T47D (cell line): ENCODE results near the gene RTN4R.

Experiments
- DNase-seq, 2 experiments: peaks; one replicate each; pipeline versions ENCODE4 v3.0.0 to v3.0.0-alpha.2; 2011 to 2012; ENCODE audit warnings: low read depth in 1 of 2, low spot score in 1 of 2
- JUND ChIP-seq: IDR thresholded peaks from 2 replicates; pipeline ENCODE4 v1.6.1; 2012; ENCODE audit warnings: low read depth
- in situ Hi-C: cut with HindIII; loops from 2 replicates; pipeline ENCODE4 v1.10.0; 2016; ENCODE audit warnings: low sequenced_read_pairs, low pct_unique_long_range_greater_than_20kb

Gene RTN4R

GRCh38 chr22:20256027-20256426 is 12.1 kb downstream of the RTN4R start:
- TF ChIP-seq JUND = no peak
- no peak for DNase-seq
- in situ Hi-C loops = no loop called here

GRCh38 chr22:20254975-20255946 is 12.9 kb downstream of the RTN4R start:
- TF ChIP-seq JUND = no peak
- in situ Hi-C loops = no loop called here
- DNase-seq = peak in 1 of 2 experiments; percentile 70

DNA sequence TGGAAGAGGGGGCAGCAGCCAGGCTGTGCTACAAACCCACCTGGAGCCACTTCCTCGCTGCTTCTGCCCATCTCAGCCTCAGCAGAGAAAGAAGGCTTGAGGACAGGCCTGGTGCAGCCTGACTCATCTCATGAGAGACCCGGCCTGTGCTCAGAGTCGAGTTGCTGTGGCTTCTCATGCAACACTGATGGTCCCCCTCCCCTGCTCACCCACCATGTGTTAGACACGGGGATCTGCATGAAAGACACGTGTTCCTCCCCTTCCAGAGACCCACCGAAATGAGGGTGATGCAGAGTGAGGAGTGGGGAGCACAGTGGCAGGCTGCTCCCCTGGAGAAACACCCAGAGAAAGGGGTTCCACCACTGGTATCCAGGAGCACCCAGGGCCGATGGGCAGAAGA is 15.0 kb downstream of the RTN4R start:
- TF ChIP-seq JUND = no peak
- DNase-seq = no peak
- in situ Hi-C loops = no loop called here

GRCh38 chr22:20251981-20252380 is 16.1 kb downstream of the RTN4R start:
- in situ Hi-C loops = no loop called here

DNA sequence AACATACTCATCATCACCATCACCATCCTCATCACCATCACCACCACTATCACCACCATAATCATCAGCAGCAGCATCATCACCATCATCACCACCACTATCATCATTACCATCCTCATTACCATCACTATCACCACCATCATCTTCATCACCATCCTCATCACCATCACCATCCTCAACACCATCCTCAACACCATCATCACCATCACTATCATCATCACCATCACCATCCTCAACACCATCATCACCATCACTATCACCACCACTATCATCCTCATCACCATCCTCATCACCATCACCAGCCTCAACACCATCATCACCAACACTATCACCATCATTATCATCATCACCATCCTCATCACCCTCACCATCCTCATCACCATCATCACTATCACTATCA is 16.6 kb downstream of the RTN4R start:
- no peak for TF ChIP-seq JUND

More at GRCh38 chr22:20251981-20252380, 16.1 kb downstream of the RTN4R start:
- no peak for TF ChIP-seq JUND
- DNase-seq = no peak

DNA sequence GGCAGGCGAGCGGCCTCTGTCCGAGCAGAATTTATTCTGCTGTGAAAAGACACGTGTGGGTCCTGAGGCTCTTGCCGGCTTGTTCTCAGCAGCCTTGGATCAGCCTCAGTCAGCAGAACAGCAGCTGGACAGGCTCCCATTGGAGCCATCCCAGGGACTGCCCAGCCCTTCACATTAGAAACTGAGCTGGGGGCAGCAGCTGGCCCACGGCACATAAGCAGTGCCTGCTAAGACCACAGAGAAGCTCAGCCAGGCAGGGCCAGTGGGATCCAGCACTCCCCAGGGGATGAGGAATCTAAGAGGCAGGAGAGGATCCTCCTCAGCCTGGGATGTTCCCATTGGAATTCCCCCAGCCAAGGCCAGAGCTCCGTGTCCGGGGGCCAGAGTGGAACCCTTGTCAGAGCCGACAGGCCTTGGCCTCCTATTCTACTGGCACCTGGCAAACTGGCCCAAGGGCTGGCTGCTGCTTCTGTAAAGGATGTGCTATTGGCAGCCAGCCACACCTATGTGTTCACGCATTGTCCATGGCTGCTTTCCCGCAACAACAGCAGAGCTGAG is 18.2 kb downstream of the RTN4R start:
- DNase-seq = no peak
- TF ChIP-seq JUND = no peak
- in situ Hi-C loops = no loop called here

More for the DNA sequence above, 16.6 kb downstream of the RTN4R start:
- in situ Hi-C loops = no loop called here
- no peak for DNase-seq

DNA sequence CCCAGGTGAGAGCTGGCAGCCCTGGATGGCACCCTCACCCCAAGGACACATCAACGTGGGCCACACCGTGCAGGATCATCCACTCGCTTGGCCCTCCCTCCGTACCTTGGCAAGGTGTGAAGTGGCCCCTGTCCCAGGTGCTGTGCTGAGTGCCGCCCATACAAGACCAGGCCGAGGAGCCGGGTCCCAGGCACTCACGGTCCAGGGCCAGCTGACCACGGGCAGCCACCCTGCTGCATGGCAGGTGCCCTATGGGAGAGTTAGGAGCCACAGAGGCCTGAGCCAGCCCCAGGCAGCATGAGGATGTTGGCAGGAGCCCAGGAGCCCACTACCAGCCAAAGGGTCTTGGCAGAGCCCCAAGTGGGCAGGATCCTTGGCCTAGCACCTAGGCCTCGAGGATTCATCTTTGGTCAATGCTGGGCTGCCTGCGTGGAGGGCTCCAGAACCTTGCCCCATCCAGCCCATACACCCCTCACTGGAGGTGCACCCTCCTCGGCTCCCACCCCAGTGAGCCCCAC is 19.6 kb downstream of the RTN4R start:
- in situ Hi-C loops = no loop called here
- no peak for DNase-seq
- TF ChIP-seq JUND = no peak

GRCh38 chr22:20247608-20248171 is 20.4 kb downstream of the RTN4R start:
- TF ChIP-seq JUND = no peak
- DNase-seq = no peak
- in situ Hi-C loops = no loop called here

DNA sequence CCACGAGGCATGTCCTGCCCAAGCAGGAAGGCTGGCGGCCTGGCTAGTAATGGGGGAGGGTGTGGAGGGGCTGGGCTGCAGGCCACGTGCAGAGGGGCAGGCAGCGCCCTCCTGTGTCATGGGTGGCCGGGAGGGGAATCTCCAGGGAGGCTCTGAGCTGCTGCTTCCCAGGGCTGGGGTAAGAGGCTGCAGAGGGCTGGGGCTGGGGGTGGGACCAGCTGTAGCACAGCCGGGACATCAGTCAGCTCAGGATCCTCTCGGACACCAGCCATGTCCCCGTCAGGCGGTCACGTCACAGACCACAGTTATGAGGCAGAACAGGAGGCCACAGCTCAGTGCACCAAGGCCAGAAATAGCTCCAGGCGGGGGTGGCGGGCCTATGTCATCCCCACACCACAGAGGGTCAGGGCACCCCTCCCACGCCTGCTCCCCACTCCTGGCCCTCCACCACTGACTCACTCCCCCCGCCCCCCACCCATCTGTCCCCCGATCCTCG is 21.1 kb downstream of the RTN4R start:
- no peak for DNase-seq
- in situ Hi-C loops = no loop called here

DNA sequence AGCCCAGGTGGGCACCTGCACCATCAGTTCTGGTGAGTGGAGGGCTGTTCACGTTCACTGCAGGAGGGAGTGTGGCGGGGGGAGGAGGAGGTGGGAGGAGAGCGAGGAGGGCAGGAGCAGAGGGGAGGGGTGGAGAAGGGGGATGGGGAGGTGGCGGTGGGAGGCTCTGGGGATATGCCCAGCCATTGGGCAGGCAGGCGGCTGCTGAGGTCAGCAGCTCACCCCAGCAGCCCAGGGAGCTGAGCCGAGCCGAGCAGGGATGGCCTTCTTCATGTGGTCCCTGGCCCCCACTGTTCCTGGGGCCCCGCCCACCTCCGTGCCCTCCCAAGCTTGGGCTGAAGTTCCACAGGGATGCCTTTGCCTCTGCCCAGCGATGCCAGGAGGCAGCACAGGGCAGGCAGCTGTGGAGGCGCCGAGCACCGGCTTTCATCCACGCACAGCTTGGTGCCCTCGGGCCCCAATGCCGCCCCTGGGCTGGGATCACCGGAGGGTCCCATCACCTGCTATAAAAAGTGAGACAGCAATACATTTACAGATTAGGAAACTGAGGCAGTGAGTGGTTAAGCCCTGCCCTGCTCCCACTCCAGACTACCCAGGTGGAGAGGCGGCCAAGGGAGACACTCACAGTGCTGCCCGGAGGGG is 21.6 kb downstream of the RTN4R start:
- no peak for TF ChIP-seq JUND
- DNase-seq = no peak
- in situ Hi-C loops = no loop called here

More for the DNA sequence above, 21.1 kb downstream of the RTN4R start:
- TF ChIP-seq JUND = no peak

GRCh38 chr22:20245577-20246367 is 22.3 kb downstream of the RTN4R start:
- no peak for TF ChIP-seq JUND
- in situ Hi-C loops = no loop called here
- no peak for DNase-seq
